C4-2B (cell line): ENCODE data around the gene PRKG1.

Source experiments
- CTCF ChIP-seq: fragments of 450-650 bp; conservative IDR thresholded peaks from 2 replicates; pipeline ENCODE4 v1.5.1; 2017; ENCODE audit warnings: mild to moderate bottlenecking
- ZFX ChIP-seq: fragments of 450-650 bp; IDR thresholded peaks from 2 replicates; pipeline ENCODE4 v1.6.1; 2017

- TF ChIP-seq CTCF (no peak), ZFX (no peak)
These were observed 670.1 kb downstream of the PRKG1 start for GRCh38 chr10:51744235-51745000.
